HG03342 (cell line): ENCODE measurements around the gene SDR42E1.

Experiments used
- ATAC-seq: cut with Tn5 transposase; IDR thresholded peaks from one replicate; pipeline ENCODE4 v1.9.1; 2021; ENCODE audit warnings: mild to moderate bottlenecking, moderate library complexity; ENCODE audit not compliant: unreplicated experiment

The SDR42E1 gene

GRCh38 chr16:82011199-82011641 lies at the start of gene SDR42E1:
TSS of gene SDR42E1 (minus strand) at chr16:82011470. CDS start at chr16:82000858, 10,612 bp downstream.
- ATAC-seq, result peak; percentile 83

- ATAC-seq, result no peak
Observed at GRCh38 chr16:82059983-82060421, 48.7 kb upstream of the SDR42E1 start.

- no peak for ATAC-seq
Observed at GRCh38 chr16:82059161-82059982, 48.1 kb upstream of the SDR42E1 start.

- ATAC-seq, result no peak
Observed at GRCh38 chr16:82056550-82056896, 45.3 kb upstream of the SDR42E1 start.

- ATAC-seq, result no peak
Observed at GRCh38 chr16:82055728-82056549, 44.7 kb upstream of the SDR42E1 start.

- ATAC-seq, result no peak
Observed at GRCh38 chr16:82055117-82055516, 43.8 kb upstream of the SDR42E1 start.

- ATAC-seq, result no peak
Observed at GRCh38 chr16:82051656-82052055, 40.4 kb upstream of the SDR42E1 start.

GRCh38 chr16:82050909-82051357 lies 39.7 kb upstream of the SDR42E1 start:
- ATAC-seq, result no peak

GRCh38 chr16:82050506-82050905 lies 39.2 kb upstream of the SDR42E1 start:
- no peak for ATAC-seq

- ATAC-seq, result no peak
Observed at GRCh38 chr16:82049484-82049883, 38.2 kb upstream of the SDR42E1 start.

GRCh38 chr16:82047787-82048186 lies 36.5 kb upstream of the SDR42E1 start:
- no peak for ATAC-seq

GRCh38 chr16:82047374-82047773 lies 36.1 kb upstream of the SDR42E1 start:
- ATAC-seq, result no peak

GRCh38 chr16:82046941-82047340 lies 35.7 kb upstream of the SDR42E1 start:
- no peak for ATAC-seq

- ATAC-seq, result no peak
Observed at GRCh38 chr16:82046541-82046940, 35.3 kb upstream of the SDR42E1 start.

GRCh38 chr16:82045465-82045864 lies 34.2 kb upstream of the SDR42E1 start:
- no peak for ATAC-seq

GRCh38 chr16:82044585-82044911 lies 33.3 kb upstream of the SDR42E1 start:
- ATAC-seq, result no peak

- ATAC-seq, result no peak
Observed at GRCh38 chr16:82043680-82044584, 32.7 kb upstream of the SDR42E1 start.

GRCh38 chr16:82042846-82043245 lies 31.6 kb upstream of the SDR42E1 start:
- no peak for ATAC-seq

GRCh38 chr16:82042144-82042543 lies 30.9 kb upstream of the SDR42E1 start:
- ATAC-seq, result no peak

GRCh38 chr16:82041542-82041941 lies 30.3 kb upstream of the SDR42E1 start:
- no peak for ATAC-seq

GRCh38 chr16:82040296-82040695 lies 29.0 kb upstream of the SDR42E1 start:
- no peak for ATAC-seq
